Panc1 (cell line): ENCODE data around the gene DDAH1.

Source experiments
- SIN3A ChIP-seq: IDR thresholded peaks from 2 replicates; pipeline ENCODE4 v1.6.1; 2012; ENCODE audit warnings: low read depth, mild to moderate bottlenecking, low read length, moderate library complexity, borderline replicate concordance; ENCODE audit not compliant: insufficient read depth
- TCF7L2 ChIP-seq: IDR thresholded peaks from 2 replicates; pipeline ENCODE4 v1.6.1; 2011; ENCODE audit warnings: mild to moderate bottlenecking, low read depth, low read length, inconsistent platforms
- TF ChIP-seq, protein P1 (sequence below): fragments of 450-650 bp; IDR thresholded peaks from 2 replicates; pipeline ENCODE4 v1.5.1; 2017; ENCODE audit warnings: mild to moderate bottlenecking

DNA sequence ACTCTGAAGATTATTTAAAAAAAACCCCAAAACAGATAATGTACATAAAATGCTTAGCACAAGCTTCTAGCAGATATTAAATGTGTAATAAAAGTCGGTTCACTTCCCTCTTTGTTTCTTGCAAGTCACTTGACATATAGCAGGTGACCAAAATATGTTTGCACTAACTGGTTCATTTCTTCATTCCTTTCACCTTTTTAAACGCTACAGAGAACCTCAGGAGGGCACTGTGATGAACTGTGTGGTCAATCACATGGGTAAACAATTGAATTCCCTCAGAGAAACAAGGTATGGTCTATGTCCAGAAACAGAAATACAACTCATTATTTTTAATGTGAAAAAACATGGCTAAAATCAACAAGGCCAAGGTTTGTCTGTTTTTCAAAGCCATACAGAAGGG is 137.2 kb downstream of the DDAH1 start:
- TF ChIP-seq TCF7L2 (no peak), SIN3A (no peak)
- TF ChIP-seq, protein P1, sequence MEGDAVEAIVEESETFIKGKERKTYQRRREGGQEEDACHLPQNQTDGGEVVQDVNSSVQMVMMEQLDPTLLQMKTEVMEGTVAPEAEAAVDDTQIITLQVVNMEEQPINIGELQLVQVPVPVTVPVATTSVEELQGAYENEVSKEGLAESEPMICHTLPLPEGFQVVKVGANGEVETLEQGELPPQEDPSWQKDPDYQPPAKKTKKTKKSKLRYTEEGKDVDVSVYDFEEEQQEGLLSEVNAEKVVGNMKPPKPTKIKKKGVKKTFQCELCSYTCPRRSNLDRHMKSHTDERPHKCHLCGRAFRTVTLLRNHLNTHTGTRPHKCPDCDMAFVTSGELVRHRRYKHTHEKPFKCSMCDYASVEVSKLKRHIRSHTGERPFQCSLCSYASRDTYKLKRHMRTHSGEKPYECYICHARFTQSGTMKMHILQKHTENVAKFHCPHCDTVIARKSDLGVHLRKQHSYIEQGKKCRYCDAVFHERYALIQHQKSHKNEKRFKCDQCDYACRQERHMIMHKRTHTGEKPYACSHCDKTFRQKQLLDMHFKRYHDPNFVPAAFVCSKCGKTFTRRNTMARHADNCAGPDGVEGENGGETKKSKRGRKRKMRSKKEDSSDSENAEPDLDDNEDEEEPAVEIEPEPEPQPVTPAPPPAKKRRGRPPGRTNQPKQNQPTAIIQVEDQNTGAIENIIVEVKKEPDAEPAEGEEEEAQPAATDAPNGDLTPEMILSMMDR: no peak; the same call in 1 of the 2 replicates
